ENCODE results near the gene TMEM161A.
A peak's percentile ranks its signal among the peaks of the same experiment; 100 is the strongest.
"Not testable (repeated sequence)": the region's sequence is repeated elsewhere in the genome, so short reads cannot be mapped to it uniquely, and the experiment has no call there.

The TMEM161A gene

DNA sequence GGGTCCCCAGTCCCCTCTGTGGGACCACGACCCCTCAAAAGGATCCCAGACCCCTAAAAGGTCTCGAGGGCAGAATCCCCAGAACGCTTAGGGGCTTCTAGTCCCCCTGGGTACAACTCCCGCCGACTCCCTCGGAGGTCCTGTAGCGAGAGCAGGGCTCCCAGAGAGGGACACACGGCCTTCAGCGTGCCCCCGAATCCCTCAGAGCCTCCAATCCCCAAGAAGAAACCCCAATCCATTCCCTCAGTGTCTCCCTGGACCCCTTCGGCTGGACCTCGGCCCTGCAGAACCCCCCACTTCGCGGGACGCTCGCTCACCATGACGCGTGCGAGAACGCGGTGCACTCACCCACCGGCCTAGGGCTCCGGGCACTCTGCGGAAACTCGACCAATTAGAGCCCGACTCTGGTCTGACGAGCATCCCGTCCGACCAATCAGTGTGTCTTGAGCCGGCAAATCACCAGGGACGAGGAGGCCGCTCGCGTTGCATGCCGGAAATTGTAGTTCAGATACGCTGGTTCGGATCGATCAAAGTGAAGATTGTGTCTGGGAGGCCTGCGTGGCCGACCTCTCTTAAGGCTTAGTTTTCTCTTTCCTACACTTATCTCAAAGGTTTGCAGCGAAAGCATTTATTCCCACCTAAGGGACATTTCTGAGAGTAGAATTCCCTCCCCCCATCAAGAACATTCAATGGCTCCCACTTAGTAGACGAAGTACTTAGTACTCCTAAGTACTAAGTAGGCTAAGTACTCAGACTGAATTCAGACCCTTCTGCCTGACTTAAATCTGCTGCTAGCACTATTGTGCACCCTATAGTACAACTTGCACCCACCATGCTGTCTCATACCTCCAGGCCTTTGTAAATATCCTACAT lies at the start of gene TMEM161A:
TSS of gene TMEM161A (minus strand) at position 370 of the 873 bp plus-strand sequence. CDS start at position 320, 50 bp downstream.
- peak; percentile 98 for DNase-seq

DNA sequence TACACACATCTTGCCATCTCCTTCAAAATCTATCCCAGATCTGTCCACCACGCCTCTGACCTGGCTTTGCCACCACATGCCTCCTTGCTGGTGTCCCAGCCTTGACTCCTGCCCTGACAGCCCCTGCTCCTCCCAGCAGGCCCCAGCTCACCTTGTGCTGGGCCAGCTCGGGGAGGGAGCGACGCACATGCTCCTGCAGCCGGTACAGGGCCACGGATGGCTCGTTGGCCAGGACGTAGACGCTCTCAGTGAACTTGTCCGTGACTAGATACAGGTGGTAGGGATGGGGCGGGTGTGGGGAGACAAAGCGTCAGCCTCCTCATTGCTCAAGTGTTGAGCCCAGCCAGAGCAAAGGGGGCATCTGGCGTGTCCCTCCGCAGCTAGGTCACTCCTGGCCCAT lies 48.5 kb upstream of the TMEM161A start:
- no peak for DNase-seq

GRCh38 chr19:19185853-19186740 lies 47.8 kb upstream of the TMEM161A start:
- peak; percentile 80 for DNase-seq

DNA sequence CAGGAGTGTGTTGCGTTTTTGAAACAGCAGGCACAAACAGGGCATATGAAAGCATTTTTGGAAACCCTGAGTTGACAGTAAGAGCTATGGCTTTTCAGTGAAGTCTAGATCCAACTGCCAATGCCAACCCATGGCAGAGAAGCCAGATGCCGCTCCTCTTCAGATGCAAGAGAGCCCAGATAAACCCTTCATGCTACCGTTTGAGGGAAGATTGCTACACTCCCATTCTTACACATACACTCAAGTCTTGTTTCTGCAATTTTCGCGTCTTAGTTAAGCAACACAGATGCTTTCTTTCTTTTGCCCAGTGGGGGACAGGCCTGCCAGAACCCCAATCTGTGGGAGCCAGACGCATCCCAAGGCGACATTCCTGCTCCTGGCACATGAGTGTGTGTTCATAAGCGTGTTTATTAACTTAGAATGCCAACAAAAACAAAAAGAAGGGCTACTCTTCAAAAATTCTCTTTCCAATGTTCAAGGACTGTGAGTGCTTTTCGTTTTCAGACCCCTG lies 43.3 kb upstream of the TMEM161A start:
- no peak for DNase-seq

- no peak for DNase-seq
Observed at GRCh38 chr19:19179548-19180441, 41.5 kb upstream of the TMEM161A start.

- no peak for DNase-seq
Observed at GRCh38 chr19:19176950-19177349, 38.7 kb upstream of the TMEM161A start.

DNA sequence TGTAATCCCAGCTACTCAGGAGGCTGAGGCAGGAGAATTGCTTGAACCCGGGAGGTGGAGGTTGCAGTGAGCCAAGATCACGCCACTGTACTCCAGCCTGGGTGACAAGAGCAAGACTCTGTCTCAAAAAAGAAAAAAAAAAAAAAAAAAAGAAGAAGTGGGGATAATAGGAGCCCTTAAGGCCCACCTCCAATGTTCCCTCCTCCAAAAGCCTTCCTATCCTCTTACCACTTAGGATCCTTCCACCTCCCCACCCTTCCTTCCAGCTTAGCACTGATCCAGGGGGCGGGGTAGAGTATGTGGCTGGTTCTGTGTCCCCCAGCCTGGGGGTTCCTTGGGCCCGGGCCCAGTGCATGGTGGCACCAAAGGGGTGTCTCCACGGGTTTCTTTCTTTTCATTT lies 35.0 kb upstream of the TMEM161A start:
- not testable (repeated sequence) for DNase-seq

DNA sequence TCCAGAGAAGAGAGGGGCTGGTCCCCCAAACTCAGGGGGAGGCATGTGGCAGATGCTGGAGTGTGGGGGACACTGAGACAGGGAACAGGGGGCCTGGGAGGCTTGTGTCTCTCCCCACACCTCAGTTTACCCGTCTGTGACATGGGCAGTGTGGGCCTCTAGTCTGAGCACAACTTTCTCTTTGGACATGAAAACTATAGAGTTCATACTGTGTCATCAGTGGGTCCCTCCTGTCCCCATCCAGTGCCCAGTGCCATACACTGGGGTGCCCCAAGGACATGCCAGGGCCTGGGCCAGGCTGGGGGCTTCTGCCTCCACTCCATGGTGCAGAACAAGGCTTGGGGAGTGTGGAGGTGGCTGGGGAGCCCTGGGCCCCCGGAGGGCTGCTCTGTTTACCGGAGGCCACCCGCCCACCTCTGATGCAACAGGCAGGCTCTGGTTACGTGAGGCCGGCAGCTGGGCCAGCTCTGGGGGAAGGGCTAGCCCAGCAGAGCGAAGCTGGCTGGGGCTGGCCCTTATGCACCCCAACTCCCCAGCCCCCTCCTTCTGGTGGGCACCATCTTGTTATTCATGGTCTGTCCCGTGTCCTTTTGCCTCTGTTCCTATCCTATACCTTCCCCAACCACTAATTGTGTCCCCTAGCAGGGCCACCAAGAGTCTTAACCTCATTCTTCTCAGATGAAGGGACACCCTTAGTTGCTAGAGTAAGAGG lies 33.7 kb upstream of the TMEM161A start:
- no peak for DNase-seq

- no peak for DNase-seq
Observed at GRCh38 chr19:19170873-19171672, 32.8 kb upstream of the TMEM161A start.

- DNase-seq = peak; percentile 89
Observed at GRCh38 chr19:19170053-19170872, 32.0 kb upstream of the TMEM161A start, which contains the start of gene MEF2B. MEF2B (minus strand) TSS chr19:19170263; CDS start chr19:19150735, 19,528 bp downstream.

- no peak for DNase-seq
Observed at GRCh38 chr19:19169236-19170052, 31.2 kb upstream of the TMEM161A start.

GRCh38 chr19:19167612-19168011 lies 29.3 kb upstream of the TMEM161A start:
- no peak for DNase-seq

DNA sequence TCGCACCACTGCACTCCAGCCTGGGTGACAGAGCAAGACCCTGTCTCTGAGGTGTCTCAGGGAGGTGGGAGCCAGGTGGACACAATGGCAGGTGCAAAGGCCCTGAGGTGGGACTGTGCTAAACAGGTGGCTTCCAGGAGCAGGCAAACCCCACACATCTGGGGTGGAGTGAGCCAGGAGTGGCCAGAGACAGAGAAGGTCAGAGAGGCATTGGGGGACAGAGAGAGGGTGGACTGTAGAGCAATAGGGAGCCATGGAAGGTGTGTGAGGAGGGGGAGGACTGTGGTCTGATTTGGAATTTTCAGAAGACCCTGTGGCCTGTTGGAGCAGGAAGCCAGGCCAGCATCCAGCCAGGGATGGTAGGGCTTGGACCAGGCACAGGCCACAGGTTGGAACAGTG lies 27.1 kb upstream of the TMEM161A start:
- no peak for DNase-seq

- DNase-seq = no peak
Observed at GRCh38 chr19:19162495-19162894, 24.2 kb upstream of the TMEM161A start.

DNA sequence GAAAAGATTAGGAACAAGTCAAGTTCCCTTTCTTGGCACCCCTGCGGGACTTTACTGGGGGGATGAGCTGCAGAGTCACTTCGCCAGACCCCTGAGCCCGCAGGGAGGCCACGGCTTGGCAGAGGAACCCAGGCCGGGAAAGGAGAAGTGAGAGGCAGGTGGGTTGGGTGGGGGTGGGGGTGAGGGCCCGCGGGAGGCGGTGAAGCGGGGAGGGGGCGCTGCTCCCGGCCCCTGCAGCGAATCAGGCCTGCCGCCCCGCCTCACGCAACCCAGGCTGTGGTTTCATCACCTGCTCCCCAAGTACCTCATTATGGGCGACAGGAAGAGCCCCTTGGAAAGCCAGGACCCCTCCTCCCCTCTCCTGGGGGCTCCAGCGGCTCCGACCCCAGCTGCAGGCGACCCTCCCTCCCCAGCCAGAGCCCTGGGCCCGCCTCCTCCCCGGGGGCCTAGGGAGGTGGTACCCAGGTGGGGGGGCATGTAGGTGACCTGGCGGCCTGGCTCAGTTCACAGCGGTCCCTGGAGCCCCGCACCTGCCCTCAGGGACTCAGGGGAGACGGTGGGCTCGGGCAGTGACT lies 22.3 kb upstream of the TMEM161A start:
- no peak for DNase-seq

DNA sequence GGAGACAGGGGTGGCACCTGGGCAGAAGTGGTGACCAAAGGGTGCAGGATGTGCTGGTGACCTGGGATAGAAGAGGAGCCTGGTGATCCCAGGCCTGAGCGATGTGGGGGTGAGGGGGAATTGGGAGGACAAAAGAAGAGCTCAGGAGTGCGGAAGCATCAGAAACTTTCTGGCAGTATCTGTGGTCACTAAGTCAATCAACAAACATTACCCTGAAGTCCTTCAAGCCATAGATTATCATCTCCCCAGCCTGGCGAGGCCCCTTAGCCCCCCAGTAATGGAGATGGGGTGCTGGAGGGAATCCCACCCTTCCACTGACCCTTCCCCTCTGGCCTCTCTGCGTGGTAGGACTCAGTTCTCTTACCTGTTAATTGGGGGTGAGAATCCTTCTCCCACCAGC lies 21.3 kb upstream of the TMEM161A start:
- no peak for DNase-seq

DNA sequence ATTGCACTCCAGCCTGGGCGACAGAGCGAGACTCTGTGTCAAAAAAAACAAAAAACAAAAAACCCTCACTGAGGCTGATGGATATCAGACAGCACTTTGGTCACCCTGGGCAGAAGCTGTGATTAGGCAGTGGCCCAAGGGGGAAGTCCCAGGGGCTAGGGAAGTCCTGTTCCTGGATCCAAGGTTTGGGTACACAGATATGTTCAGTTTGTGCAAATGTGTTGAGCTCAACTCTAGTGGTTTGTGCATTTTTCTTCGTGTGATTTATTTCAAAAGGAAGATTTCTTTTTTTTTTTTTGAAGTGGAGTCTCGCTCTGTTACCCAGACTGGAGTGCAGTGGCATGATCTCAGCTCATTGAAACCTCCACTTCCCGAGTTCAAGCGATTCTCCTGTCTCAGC lies 19.5 kb upstream of the TMEM161A start:
- no peak for DNase-seq

DNA sequence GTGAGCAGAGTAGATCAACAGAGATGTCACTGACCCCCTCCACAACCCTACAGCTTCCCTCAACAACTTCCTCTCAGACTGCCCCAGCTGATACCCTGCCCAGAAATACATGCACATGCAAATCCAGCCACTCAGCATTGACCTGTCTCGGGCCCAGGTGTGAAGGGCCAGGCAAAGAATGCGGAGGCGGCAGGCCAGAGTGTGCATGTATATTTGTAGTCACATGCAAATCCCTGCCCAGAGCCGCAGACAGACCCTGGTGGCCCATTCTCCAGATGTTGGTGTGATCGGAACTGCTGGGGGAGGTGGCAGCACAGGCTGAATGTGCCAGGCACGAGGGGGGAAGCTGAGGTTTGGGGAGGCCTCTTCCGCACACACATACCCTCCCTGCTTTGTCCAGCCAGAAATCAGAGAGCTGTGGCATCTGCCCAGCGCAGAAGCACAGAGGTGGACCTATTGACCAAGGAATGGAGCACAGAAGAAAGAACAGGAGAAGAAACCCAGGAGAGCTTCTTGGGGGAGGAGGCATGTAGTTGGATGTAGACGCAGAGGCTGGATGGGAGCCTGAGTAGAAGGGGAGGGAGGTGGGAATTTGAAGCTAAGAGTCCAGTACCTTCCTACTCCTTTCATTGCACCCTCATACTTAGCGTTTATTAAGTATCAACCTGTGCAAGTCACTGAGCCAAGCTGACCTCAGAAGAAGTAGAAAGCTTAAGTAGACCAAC lies 17.4 kb upstream of the TMEM161A start:
- no peak for DNase-seq

Measured in DMS53 (cell line).